Sigmoid colon (tissue), 7 donors: Measurements from ENCODE around the gene WIPF3. TPM values are rescaled to one million over a fixed set of nuclear protein-coding genes. Genes with fewer than 3 reads are reported as not detected.

Experiments used
- DNase-seq: peaks from one replicate; pipeline ENCODE4 v3.0.0-alpha.2; 2019
- H3K27ac ChIP-seq, 4 donors: fragments of 200-600 bp; sonication (generic); one replicate each; pipeline ENCODE4 v1.5.1; 2016 to 2019; ENCODE audit warnings: mild to moderate bottlenecking in 1 of 4
- H3K27me3 ChIP-seq, 3 donors: fragments of 200-600 bp; sonication (generic); one replicate each; pipeline ENCODE4 v1.5.1; 2019; ENCODE audit warnings: mild to moderate bottlenecking in 1 of 3
- H3K36me3 ChIP-seq, 4 donors: fragments of 200-600 bp; sonication (generic); one replicate each; pipeline ENCODE4 v1.5.1; 2016 to 2019
- H3K4me1 ChIP-seq, 4 donors: fragments of 200-600 bp; sonication (generic); one replicate each; pipeline ENCODE4 v1.5.1; 2017 to 2019
- H3K4me3 ChIP-seq, 4 donors: fragments of 200-600 bp; sonication (generic); one replicate each; pipeline ENCODE4 v1.5.1; 2017 to 2019; ENCODE audit warnings: mild to moderate bottlenecking in 2 of 4, moderate library complexity in 1 of 4
- H3K9me3 ChIP-seq, 4 donors: fragments of 200-600 bp in 3 of 4; sonication (generic) in 3 of 4; one replicate each; pipeline versions ENCODE4 v1.5.1 to v1.6.1; 2013 to 2019
- EP300 ChIP-seq, 4 donors: sonication (generic); formaldehyde crosslinking; IDR thresholded peaks; one replicate each; pipeline ENCODE4 v1.6.1; 2017; ENCODE audit warnings: antibody characterized with exemption in 4 of 4
- POLR2A ChIP-seq, 2 donors: fragments of 450-650 bp; IDR thresholded peaks; one replicate each; pipeline ENCODE4 v1.6.1; 2016; ENCODE audit warnings: antibody characterized with exemption in 2 of 2, mild to moderate bottlenecking in 2 of 2, moderate library complexity in 2 of 2
- POLR2AphosphoS5 ChIP-seq, 4 donors: sonication (generic); formaldehyde crosslinking; IDR thresholded peaks; one replicate each; pipeline ENCODE4 v1.6.1; 2017; ENCODE audit warnings: antibody characterized with exemption in 4 of 4
- WGBS, 2 donors: extraction: QIAGEN DNeasy Blood & Tissue Kit; methylation state at CpG; one replicate each; pipeline ENCODE4 v1.1.7; 2013; 5-methylcytosine and 5-hydroxymethylcytosine counted together
- intact Hi-C: fragments of 100-400 bp; cut with DNase I; formaldehyde crosslinking; loops from one replicate; pipeline ENCODE4 v1.15.1; 2023
- polyA plus RNA-seq, 3 donors: library from polyadenylated mRNA; stranded (reverse); fragments of 200-250 nt; gene quantifications; one replicate each; pipeline ENCODE4 v1.2.3, GENCODE V29; 2013
- total RNA-seq, 4 donors: library from RNA; depleted of rRNA; stranded (reverse); fragments of >200 nt; gene quantifications; one replicate each; pipeline ENCODE4 v1.1.0, GENCODE V29; 2016
- TF ChIP-seq, protein P1 (sequence below), 4 experiments: fragments of 450-650 bp in 3 of 4; fragments of 200-600 bp in 1 of 4; IDR thresholded peaks; one replicate each; pipeline ENCODE4 v1.5.1; 2016 to 2019; ENCODE audit warnings: antibody characterized with exemption in 4 of 4, mild to moderate bottlenecking in 3 of 4, moderate library complexity in 2 of 4
- donor health status: healthy with polysubstance abuse.
- donor health status: Bipolar disorder and iron deficiency.
- donor health status: healthy.

Gene WIPF3
- total and polyA plus RNA-seq, 7 donors: 0.46 to 4.7 (median 0.71) TPM

DNA sequence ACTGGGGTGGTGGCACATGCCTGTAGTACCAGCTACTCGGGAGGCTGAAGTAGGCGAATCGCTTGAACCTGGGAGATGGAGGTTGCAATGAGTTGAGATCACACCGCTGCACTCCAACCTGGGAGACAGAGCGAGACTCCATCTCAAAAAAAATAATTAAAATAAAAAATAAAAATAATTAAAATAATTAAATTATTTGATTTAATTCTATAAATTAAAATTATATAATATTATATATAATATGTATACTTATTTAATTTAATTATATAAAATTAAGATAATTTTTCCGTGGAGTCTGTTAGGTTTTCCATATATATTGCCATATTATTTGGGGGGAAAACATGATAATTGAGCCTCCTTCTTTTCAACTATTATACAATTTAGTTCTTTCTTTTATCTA, 12.0 kb downstream of the WIPF3 start:
- 95 to 97% methylated on average over 6 of the region's 6 CpGs for WGBS, 2 donors
- no peak for DNase-seq
- Histone ChIP-seq H3K27ac (no peak overlapping the region), H3K9me3 (no peaks in the 10 kb centered on the region), H3K4me3 (no peak overlapping the region), H3K4me1 (no peaks in the 10 kb centered on the region), H3K27me3 (no peaks in the 10 kb centered on the region), H3K36me3 (no peaks in the 10 kb centered on the region)
- intact Hi-C loops: no loop called here
- TF ChIP-seq POLR2AphosphoS5 (IDR thresholded peaks at IDR 0.05) (no peak), POLR2A (IDR thresholded peaks at IDR 0.05) (no peak), EP300 (IDR thresholded peaks at IDR 0.05) (no peak)
- TF ChIP-seq, protein P1, sequence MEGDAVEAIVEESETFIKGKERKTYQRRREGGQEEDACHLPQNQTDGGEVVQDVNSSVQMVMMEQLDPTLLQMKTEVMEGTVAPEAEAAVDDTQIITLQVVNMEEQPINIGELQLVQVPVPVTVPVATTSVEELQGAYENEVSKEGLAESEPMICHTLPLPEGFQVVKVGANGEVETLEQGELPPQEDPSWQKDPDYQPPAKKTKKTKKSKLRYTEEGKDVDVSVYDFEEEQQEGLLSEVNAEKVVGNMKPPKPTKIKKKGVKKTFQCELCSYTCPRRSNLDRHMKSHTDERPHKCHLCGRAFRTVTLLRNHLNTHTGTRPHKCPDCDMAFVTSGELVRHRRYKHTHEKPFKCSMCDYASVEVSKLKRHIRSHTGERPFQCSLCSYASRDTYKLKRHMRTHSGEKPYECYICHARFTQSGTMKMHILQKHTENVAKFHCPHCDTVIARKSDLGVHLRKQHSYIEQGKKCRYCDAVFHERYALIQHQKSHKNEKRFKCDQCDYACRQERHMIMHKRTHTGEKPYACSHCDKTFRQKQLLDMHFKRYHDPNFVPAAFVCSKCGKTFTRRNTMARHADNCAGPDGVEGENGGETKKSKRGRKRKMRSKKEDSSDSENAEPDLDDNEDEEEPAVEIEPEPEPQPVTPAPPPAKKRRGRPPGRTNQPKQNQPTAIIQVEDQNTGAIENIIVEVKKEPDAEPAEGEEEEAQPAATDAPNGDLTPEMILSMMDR (IDR thresholded peaks at IDR 0.05): no peak

DNA sequence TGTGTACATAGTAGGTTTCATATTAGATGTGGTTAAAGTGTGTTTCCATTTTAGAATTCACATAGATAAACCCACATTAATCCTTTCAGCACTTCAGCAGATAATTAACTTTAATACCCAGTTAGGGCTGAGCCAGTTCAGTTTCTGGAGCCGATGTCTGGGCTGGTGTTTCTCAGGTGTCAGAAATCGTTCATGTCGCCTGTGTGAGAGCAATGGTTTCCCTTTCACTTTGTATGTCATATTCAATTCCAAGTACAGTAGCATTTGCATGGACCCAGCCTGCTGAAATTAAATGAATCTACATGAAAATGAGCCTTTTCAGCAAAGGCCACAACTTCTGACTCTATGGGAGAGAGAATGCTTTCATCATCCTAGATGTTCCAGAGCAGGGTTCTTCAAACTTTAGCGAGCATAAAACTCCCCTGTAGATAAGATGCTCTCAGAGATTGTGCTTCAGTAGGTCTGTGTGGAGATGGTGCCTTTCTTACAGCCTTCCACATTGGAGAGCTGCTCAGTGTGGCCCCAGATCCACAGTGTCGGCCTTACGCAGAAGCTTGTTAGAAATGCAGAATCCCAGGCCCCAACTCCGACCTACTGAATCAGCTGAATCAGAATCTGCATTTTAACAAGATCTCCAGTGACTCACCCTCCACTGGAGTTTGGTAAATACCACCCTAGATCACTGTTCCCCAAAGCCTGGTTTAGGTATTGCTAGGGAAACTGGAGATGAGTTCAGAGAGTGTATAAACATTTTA, 19.6 kb downstream of the WIPF3 start:
- Histone ChIP-seq H3K27me3 (no peaks in the 10 kb centered on the region), H3K27ac (no peak overlapping the region), H3K36me3 (no peaks in the 10 kb centered on the region), H3K9me3 (no peaks in the 10 kb centered on the region), H3K4me3 (no peak overlapping the region), H3K4me1 (no peaks in the 10 kb centered on the region)
- TF ChIP-seq EP300 (IDR thresholded peaks at IDR 0.05) (no peak), POLR2AphosphoS5 (IDR thresholded peaks at IDR 0.05) (no peak), POLR2A (IDR thresholded peaks at IDR 0.05) (no peak)
- TF ChIP-seq, protein P1 (IDR thresholded peaks at IDR 0.05): no peak
- DNase-seq: no peak
- intact Hi-C loops: no loop called here
- 69 to 79% methylated on average over 7 of the region's 7 CpGs for WGBS, 2 donors

DNA sequence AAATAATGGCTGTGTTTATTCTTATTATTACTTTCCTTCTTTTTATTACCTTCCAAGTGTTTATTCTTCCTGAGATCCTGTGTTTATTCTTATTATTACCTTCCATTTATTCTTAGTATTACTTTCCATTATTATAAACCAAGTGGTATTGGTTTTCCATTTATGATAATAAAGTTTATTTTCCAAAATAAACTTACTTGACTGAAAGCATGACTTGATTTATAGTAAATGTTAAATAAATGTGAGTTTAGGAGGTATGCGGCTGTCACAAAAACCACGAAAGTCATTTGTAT, 20.2 kb downstream of the WIPF3 start:
- H3K36me3 ChIP-seq: no peaks in the 10 kb centered on the region
- H3K4me1 ChIP-seq: no peaks in the 10 kb centered on the region

DNA sequence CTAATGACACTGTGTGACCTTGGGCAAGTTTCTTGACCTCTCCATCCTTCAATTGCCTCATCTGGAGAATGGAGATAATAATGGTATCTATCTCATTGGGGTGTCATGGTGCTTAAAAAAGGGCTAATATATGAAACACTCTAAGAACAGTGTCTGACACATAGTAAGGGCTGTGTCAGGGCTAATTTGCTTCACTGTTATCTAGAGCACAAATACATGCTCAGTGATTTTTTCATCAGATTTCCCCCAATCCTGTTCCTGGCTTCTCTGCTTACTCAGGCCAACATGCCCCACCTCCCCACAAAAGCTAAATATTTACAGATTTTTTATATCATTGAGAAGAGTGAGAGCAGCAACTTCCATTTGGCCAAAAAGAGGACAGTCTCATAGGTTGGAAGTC, 20.6 kb downstream of the WIPF3 start:
- no peaks in the 10 kb centered on the region for H3K36me3 ChIP-seq
- no peak overlapping the region for H3K27ac ChIP-seq
- no peak for TF ChIP-seq EP300 (IDR thresholded peaks at IDR 0.05)
- TF ChIP-seq, protein P1 (IDR thresholded peaks at IDR 0.05): no peak
- no peak for DNase-seq
- intact Hi-C loops: no loop called here
- no peaks in the 10 kb centered on the region for H3K9me3 ChIP-seq
- H3K4me3 ChIP-seq: no peak overlapping the region
- no peaks in the 10 kb centered on the region for H3K4me1 ChIP-seq
- H3K27me3 ChIP-seq: no peaks in the 10 kb centered on the region

More for the DNA sequence above, 20.2 kb downstream of the WIPF3 start:
- DNase-seq: no peak
- H3K27me3 ChIP-seq: no peaks in the 10 kb centered on the region
- no peaks in the 10 kb centered on the region for H3K9me3 ChIP-seq
- intact Hi-C loops: no loop called here
- WGBS, 2 donors: 90 to 92% methylated on average over 2 of the region's 2 CpGs
- H3K4me3 ChIP-seq: no peak overlapping the region
- H3K27ac ChIP-seq: no peak overlapping the region
- TF ChIP-seq EP300 (IDR thresholded peaks at IDR 0.05): no peak
- TF ChIP-seq, protein P1 (IDR thresholded peaks at IDR 0.05): no peak
- TF ChIP-seq POLR2A (IDR thresholded peaks at IDR 0.05): no peak

GRCh38 chr7:29831705-29832104, 25.4 kb downstream of the WIPF3 start:
- H3K9me3 ChIP-seq: no peaks in the 10 kb centered on the region
- H3K27ac ChIP-seq: no peak overlapping the region
- intact Hi-C loops: no loop called here
- 91 to 93% methylated on average over 6 of the region's 6 CpGs for WGBS, 2 donors
- no peak for DNase-seq
- H3K36me3 ChIP-seq: no peaks in the 10 kb centered on the region
- H3K4me3 ChIP-seq: no peak overlapping the region
- no peaks in the 10 kb centered on the region for H3K4me1 ChIP-seq
- H3K27me3 ChIP-seq: no peaks in the 10 kb centered on the region
- TF ChIP-seq, protein P1 (IDR thresholded peaks at IDR 0.05): no peak
- no peak for TF ChIP-seq POLR2A (IDR thresholded peaks at IDR 0.05)
- no peak for TF ChIP-seq POLR2AphosphoS5 (IDR thresholded peaks at IDR 0.05)
- no peak for TF ChIP-seq EP300 (IDR thresholded peaks at IDR 0.05)
